ENCODE data around the gene SSRP1. TPM values are rescaled to one million over a fixed set of nuclear protein-coding genes. Genes with fewer than 3 reads are reported as not detected.

SSRP1 gene
- polyA plus RNA-seq, 1 donor from 2014 or later, result 84.7 TPM

GRCh38 chr11:57301711-57302423 is 33.8 kb downstream of the SSRP1 start:
- no peaks in the 10 kb centered on the region for H3K27me3 ChIP-seq (ENCODE audit: insufficient read depth, low read depth, low read length)
- no peaks in the 10 kb centered on the region for H4K20me1 ChIP-seq (ENCODE audit: insufficient read depth)
- H3K79me2 ChIP-seq (replicated peaks; ENCODE audit: insufficient read depth, low read length), result no peaks in the 10 kb centered on the region
- no peaks in the 10 kb centered on the region for H3K9me2 ChIP-seq (ENCODE audit: insufficient read depth, low read length)
- H3K27ac ChIP-seq (ENCODE audit: low read length), result no peak overlapping the region
- H3K36me3 ChIP-seq (ENCODE audit: insufficient read depth, low read length), result peaks cover 6% of the 10 kb centered on the region
- H3K9ac ChIP-seq (ENCODE audit: low read length), result no peak overlapping the region
- no peak overlapping the region for H2AFZ ChIP-seq (ENCODE audit: low read depth, low read length)
- no peak overlapping the region for H3K4me2 ChIP-seq (ENCODE audit: low read length)
- TF ChIP-seq MXI1 (conservative IDR thresholded peaks at IDR 0.05; ENCODE audit: poor library complexity, severe bottlenecking) (no peak), POLR2AphosphoS5 (IDR thresholded peaks at IDR 0.05) (no peak), CTCF (IDR thresholded peaks at IDR 0.05; ENCODE audit: poor library complexity, severe bottlenecking) (no peak), EP300 (conservative IDR thresholded peaks at IDR 0.05; ENCODE audit: poor library complexity, severe bottlenecking) (no peak), TAF1 (IDR thresholded peaks at IDR 0.05; ENCODE audit: low read depth) (no peak), REST (IDR thresholded peaks at IDR 0.05; ENCODE audit: borderline replicate concordance) (no peak), EZH2 (IDR thresholded peaks at IDR 0.05; ENCODE audit: borderline replicate concordance, insufficient read depth, low read length, poor library complexity, severe bottlenecking) (no peak), RAD21 (conservative IDR thresholded peaks at IDR 0.05) (no peak), SMC3 (conservative IDR thresholded peaks at IDR 0.05; ENCODE audit: poor library complexity) (no peak)
- H3K9me3 ChIP-seq (ENCODE audit: low read length), result no peaks in the 10 kb centered on the region
- no peaks in the 10 kb centered on the region for H3F3A ChIP-seq (ENCODE audit: insufficient read depth, low read length, poor library complexity, severe bottlenecking)
- no peak overlapping the region for H3K4me3 ChIP-seq (ENCODE audit: low read length)

- Histone ChIP-seq H3K79me2 (replicated peaks; ENCODE audit: insufficient read depth, low read length) (no peaks in the 10 kb centered on the region), H3K9ac (ENCODE audit: low read length) (no peak overlapping the region), H4K20me1 (ENCODE audit: insufficient read depth) (no peaks in the 10 kb centered on the region), H2AFZ (ENCODE audit: low read depth, low read length) (no peak overlapping the region), H3K4me2 (ENCODE audit: low read length) (no peak overlapping the region), H3K36me3 (ENCODE audit: insufficient read depth, low read length) (peaks cover 6% of the 10 kb centered on the region), H3K9me3 (ENCODE audit: low read length) (no peaks in the 10 kb centered on the region), H3F3A (ENCODE audit: insufficient read depth, low read length, poor library complexity, severe bottlenecking) (no peaks in the 10 kb centered on the region), H3K27me3 (ENCODE audit: insufficient read depth, low read depth, low read length) (no peaks in the 10 kb centered on the region), H3K4me3 (ENCODE audit: low read length) (no peak overlapping the region), H3K9me2 (ENCODE audit: insufficient read depth, low read length) (no peaks in the 10 kb centered on the region), H3K27ac (ENCODE audit: low read length) (no peak overlapping the region)
- TF ChIP-seq REST (IDR thresholded peaks at IDR 0.05; ENCODE audit: borderline replicate concordance), result no peak
- no peak for TF ChIP-seq EP300 (conservative IDR thresholded peaks at IDR 0.05; ENCODE audit: poor library complexity, severe bottlenecking)
- TF ChIP-seq POLR2AphosphoS5 (IDR thresholded peaks at IDR 0.05), result no peak
- no peak for TF ChIP-seq RAD21 (conservative IDR thresholded peaks at IDR 0.05)
- TF ChIP-seq EZH2 (IDR thresholded peaks at IDR 0.05; ENCODE audit: borderline replicate concordance, insufficient read depth, low read length, poor library complexity, severe bottlenecking), result no peak
- no peak for TF ChIP-seq MXI1 (conservative IDR thresholded peaks at IDR 0.05; ENCODE audit: poor library complexity, severe bottlenecking)
- TF ChIP-seq TAF1 (IDR thresholded peaks at IDR 0.05; ENCODE audit: low read depth), result no peak
- no peak for TF ChIP-seq SMC3 (conservative IDR thresholded peaks at IDR 0.05; ENCODE audit: poor library complexity)
- no peak for TF ChIP-seq CTCF (IDR thresholded peaks at IDR 0.05; ENCODE audit: poor library complexity, severe bottlenecking)
These were observed 34.9 kb downstream of the SSRP1 start for GRCh38 chr11:57300785-57301184.

All from neural cell (in vitro differentiated cells).